ENCODE data around the gene BSDC1. TPM values are rescaled to one million over a fixed set of nuclear protein-coding genes. Genes with fewer than 3 reads are reported as not detected.

Gene BSDC1
- total and polyA plus RNA-seq, 2 of the 13 experiments (the other 11 are each of a cell fraction or from before 2014, with no cell fraction given), result 40.3 to 64.2 TPM

- TF ChIP-seq FOXP4 (CRISPR knock-in tag; IDR thresholded peaks at IDR 0.05) (peak; percentile 60), CBX5 (CRISPR knock-in tag; IDR thresholded peaks at IDR 0.05; ENCODE audit: borderline replicate concordance) (peak; percentile 39; the same call in 1 of the 2 replicates), ZNF691 (CRISPR knock-in tag; IDR thresholded peaks at IDR 0.05; ENCODE audit: borderline replicate concordance, low read depth) (no peak), IRF1 (CRISPR knock-in tag; IDR thresholded peaks at IDR 0.05; ENCODE audit: low read depth) (no peak), ZGPAT (CRISPR knock-in tag; IDR thresholded peaks at IDR 0.05) (0 out of 2 replicates have a peak, but pooled peaks have one; percentile 31), RXRB (CRISPR knock-in tag; IDR thresholded peaks at IDR 0.05; ENCODE audit: borderline replicate concordance) (peak; percentile 12; the same call in 1 of the 2 replicates), ZMYM3 (CRISPR knock-in tag; IDR thresholded peaks at IDR 0.05) (peak; percentile 57; the same call in 1 of the 2 replicates), ZNF792 (CRISPR knock-in tag; IDR thresholded peaks at IDR 0.05) (0 out of 2 replicates have a peak, but pooled peaks have one; percentile 34), ZNF782 (CRISPR knock-in tag; IDR thresholded peaks at IDR 0.05; ENCODE audit: borderline replicate concordance) (no peak), ELF3 (CRISPR knock-in tag; IDR thresholded peaks at IDR 0.05) (0 out of 2 replicates have a peak, but pooled peaks have one; percentile 13), ZNF646 (CRISPR knock-in tag; IDR thresholded peaks at IDR 0.05) (peak; percentile 97), TFAP4 (IDR thresholded peaks at IDR 0.05; ENCODE audit: borderline replicate concordance, low read depth) (peak; percentile 77; the same call in 1 of the 2 replicates), NCOA2 (CRISPR knock-in tag; IDR thresholded peaks at IDR 0.05) (peak; percentile 43; the same call in 1 of the 2 replicates), ATAD3A (CRISPR knock-in tag; IDR thresholded peaks at IDR 0.05) (no peak), RFXANK (CRISPR knock-in tag; IDR thresholded peaks at IDR 0.05) (no peak), EED (CRISPR knock-in tag; IDR thresholded peaks at IDR 0.05) (peak; percentile 25; the same call in 1 of the 2 replicates)
Measured at GRCh38 chr1:32337855-32338636, 56.2 kb downstream of the BSDC1 start (continued).

Measured in HepG2 (cell line).